Astrocyte of the spinal cord (primary cell): ENCODE results near the gene STARD13.

Source experiments
- DNase-seq: peaks from one replicate; pipeline ENCODE4 v3.0.0; 2011; ENCODE audit warnings: low read depth, low spot score
- H3K4me3 ChIP-seq: 2 replicates; pipeline ENCODE4 v1.5.1; 2011; ENCODE audit warnings: low read depth, mild to moderate bottlenecking, low read length, moderate library complexity
- CTCF ChIP-seq: IDR thresholded peaks from 2 replicates; pipeline ENCODE4 v1.5.1; 2012; ENCODE audit warnings: low read depth, mild to moderate bottlenecking, low read length, inconsistent platforms
- in situ Hi-C: cut with HindIII; loops from 2 replicates; pipeline ENCODE4 v1.10.0; 2017; ENCODE audit warnings: low sequenced_read_pairs

STARD13 gene

DNA sequence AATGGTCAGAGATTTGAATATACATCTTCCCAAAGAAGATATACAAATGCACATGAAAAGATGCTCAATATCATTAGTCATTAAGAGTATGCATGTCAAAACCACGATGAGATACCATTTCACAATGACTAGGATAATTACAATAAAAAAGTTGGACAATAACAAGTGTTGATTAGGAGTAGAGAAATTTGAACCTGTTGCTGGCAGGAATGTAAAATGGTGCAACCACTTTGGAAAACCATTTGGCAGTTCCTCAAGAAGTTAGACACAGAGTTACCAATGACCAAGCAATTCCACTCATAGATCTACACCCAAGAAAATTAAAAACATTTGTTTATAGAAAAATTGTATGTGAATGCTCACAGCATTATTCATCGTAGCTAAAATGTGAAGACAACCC is 33.2 kb upstream of the STARD13 start:
- in situ Hi-C loops = no loop called here
- no peak for TF ChIP-seq CTCF
- no peak for DNase-seq
- H3K4me3 ChIP-seq = no peak overlapping the region

DNA sequence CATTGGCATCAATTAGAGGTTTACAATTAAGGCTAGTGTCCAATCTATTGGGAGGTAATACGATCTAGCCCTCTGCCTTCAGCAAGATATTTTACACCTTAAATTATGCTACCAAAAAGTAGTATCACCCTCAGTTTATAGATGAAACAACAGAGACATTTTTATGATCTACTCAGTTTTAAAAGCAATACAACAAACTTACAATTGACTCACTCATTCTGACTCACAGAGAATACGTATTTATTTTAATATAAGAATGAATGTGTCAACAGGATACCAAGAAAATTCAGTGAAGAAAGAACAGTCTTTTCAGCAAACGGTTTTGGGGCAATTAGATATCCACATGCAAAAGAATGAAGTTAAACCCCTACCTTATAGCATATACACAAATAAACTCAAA is 32.5 kb upstream of the STARD13 start:
- H3K4me3 ChIP-seq = no peak overlapping the region
- no peak for TF ChIP-seq CTCF
- in situ Hi-C loops = no loop called here
- DNase-seq = no peak

- no peak overlapping the region for H3K4me3 ChIP-seq
- DNase-seq = no peak
- no peak for TF ChIP-seq CTCF
- in situ Hi-C loops = no loop called here
These were observed 31.3 kb upstream of the STARD13 start for GRCh38 chr13:33316890-33317289.

GRCh38 chr13:33313504-33313903 is 27.9 kb upstream of the STARD13 start:
- no peak for TF ChIP-seq CTCF
- DNase-seq = no peak
- in situ Hi-C loops = no loop called here
- H3K4me3 ChIP-seq = no peak overlapping the region

- DNase-seq = no peak
- no peak for TF ChIP-seq CTCF
- H3K4me3 ChIP-seq = no peak overlapping the region
- in situ Hi-C loops = no loop called here
These were observed 27.3 kb upstream of the STARD13 start for GRCh38 chr13:33312861-33313212.

DNA sequence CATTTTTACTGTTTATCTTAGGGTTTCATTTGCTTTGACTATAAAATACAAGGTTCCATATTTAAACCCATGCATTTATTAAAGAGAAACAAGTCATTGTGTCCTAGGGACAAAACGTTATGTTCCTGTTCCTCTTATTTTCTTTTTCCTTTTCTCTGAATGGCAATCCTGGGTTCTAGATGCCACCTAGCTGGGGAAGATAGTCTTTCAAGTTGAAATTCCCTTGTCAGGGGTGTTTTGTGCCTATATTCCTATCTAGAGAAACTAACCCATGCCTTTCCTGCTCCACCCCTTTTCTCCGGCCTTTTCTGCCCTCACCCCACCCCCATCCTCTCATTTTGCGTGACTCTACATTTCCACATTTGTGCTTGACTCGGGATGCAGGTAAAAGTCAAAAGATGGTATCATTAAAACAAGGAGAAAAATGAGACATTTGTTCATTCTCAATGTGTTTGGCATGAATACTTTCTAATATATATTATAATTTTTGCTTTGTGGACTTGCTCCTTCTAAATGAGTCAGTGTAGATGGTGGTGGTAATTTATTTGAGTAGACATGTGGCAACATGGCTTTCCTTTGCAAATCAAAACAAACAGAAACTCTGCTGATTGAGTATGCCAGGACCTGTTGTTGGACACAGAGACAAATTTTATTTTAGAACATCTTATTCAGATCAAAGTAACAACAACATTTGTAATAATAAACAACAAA is 26.8 kb upstream of the STARD13 start:
- peak; percentile 60 for DNase-seq
- TF ChIP-seq CTCF = peak; percentile 31
- no peak overlapping the region for H3K4me3 ChIP-seq
- in situ Hi-C loops = no loop called here
